GM23338 (cell line): ENCODE data around the gene GPR25.

Experiments
- TF ChIP-seq, protein P1 (sequence below), 2 experiments: fragments of 200-600 bp in 1 of 2; sonication (generic) in 1 of 2; conservative IDR thresholded peaks; 2 replicates each; pipeline versions ENCODE4 v1.5.1 to v1.6.1; 2016 to 2017; ENCODE audit warnings: antibody characterized with exemption in 2 of 2, low read depth in 2 of 2, mild to moderate bottlenecking in 2 of 2, moderate library complexity in 1 of 2
- TF ChIP-seq, protein P2 (sequence below): IDR thresholded peaks from one replicate; pipeline ENCODE4 v1.6.1; 2018; ENCODE audit warnings: antibody characterized with exemption; ENCODE audit not compliant: unreplicated experiment

GRCh38 chr1:200895443-200895789, 22.6 kb downstream of the GPR25 start:
- TF ChIP-seq, protein P1, sequence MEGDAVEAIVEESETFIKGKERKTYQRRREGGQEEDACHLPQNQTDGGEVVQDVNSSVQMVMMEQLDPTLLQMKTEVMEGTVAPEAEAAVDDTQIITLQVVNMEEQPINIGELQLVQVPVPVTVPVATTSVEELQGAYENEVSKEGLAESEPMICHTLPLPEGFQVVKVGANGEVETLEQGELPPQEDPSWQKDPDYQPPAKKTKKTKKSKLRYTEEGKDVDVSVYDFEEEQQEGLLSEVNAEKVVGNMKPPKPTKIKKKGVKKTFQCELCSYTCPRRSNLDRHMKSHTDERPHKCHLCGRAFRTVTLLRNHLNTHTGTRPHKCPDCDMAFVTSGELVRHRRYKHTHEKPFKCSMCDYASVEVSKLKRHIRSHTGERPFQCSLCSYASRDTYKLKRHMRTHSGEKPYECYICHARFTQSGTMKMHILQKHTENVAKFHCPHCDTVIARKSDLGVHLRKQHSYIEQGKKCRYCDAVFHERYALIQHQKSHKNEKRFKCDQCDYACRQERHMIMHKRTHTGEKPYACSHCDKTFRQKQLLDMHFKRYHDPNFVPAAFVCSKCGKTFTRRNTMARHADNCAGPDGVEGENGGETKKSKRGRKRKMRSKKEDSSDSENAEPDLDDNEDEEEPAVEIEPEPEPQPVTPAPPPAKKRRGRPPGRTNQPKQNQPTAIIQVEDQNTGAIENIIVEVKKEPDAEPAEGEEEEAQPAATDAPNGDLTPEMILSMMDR (conservative IDR thresholded peaks at IDR 0.05; ENCODE audit: low read depth in 2 of 2) = 0 out of 4 replicates have a peak, but pooled peaks of 1 of the 2 experiments have one; percentile 0
- TF ChIP-seq, protein P2, sequence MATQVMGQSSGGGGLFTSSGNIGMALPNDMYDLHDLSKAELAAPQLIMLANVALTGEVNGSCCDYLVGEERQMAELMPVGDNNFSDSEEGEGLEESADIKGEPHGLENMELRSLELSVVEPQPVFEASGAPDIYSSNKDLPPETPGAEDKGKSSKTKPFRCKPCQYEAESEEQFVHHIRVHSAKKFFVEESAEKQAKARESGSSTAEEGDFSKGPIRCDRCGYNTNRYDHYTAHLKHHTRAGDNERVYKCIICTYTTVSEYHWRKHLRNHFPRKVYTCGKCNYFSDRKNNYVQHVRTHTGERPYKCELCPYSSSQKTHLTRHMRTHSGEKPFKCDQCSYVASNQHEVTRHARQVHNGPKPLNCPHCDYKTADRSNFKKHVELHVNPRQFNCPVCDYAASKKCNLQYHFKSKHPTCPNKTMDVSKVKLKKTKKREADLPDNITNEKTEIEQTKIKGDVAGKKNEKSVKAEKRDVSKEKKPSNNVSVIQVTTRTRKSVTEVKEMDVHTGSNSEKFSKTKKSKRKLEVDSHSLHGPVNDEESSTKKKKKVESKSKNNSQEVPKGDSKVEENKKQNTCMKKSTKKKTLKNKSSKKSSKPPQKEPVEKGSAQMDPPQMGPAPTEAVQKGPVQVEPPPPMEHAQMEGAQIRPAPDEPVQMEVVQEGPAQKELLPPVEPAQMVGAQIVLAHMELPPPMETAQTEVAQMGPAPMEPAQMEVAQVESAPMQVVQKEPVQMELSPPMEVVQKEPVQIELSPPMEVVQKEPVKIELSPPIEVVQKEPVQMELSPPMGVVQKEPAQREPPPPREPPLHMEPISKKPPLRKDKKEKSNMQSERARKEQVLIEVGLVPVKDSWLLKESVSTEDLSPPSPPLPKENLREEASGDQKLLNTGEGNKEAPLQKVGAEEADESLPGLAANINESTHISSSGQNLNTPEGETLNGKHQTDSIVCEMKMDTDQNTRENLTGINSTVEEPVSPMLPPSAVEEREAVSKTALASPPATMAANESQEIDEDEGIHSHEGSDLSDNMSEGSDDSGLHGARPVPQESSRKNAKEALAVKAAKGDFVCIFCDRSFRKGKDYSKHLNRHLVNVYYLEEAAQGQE = no peak
